Measurements from ENCODE around the gene COG1. TPM values are rescaled to one million over a fixed set of nuclear protein-coding genes. Genes with fewer than 3 reads are reported as not detected.
A peak's percentile ranks its signal among the peaks of the same experiment; 100 is the strongest.

COG1 gene
- polyA plus RNA-seq, 2 of the 4 experiments (the other 2 are of a cell fraction) = 19.5 to 26.0 TPM

GRCh38 chr17:73160980-73161630 is 31.8 kb upstream of the COG1 start:
- no peak overlapping the region for H3K4me2 ChIP-seq
- no peak overlapping the region for H3K4me3 ChIP-seq
- WGBS (ENCODE audit: missing lambda C conversion rate) = 11% methylated on average over 3 of the region's 3 CpGs
- no peak overlapping the region for H3K27ac ChIP-seq
- DNase-seq (ENCODE audit: low read depth in 1 of 2, low spot score in 1 of 2) (no peak), FAIRE-seq (no peak), ATAC-seq (no peak)
- TF ChIP-seq TP53 (CRISPR knock-in tag; IDR thresholded peaks at IDR 0.05) = no peak
- TF ChIP-seq, protein P1, sequence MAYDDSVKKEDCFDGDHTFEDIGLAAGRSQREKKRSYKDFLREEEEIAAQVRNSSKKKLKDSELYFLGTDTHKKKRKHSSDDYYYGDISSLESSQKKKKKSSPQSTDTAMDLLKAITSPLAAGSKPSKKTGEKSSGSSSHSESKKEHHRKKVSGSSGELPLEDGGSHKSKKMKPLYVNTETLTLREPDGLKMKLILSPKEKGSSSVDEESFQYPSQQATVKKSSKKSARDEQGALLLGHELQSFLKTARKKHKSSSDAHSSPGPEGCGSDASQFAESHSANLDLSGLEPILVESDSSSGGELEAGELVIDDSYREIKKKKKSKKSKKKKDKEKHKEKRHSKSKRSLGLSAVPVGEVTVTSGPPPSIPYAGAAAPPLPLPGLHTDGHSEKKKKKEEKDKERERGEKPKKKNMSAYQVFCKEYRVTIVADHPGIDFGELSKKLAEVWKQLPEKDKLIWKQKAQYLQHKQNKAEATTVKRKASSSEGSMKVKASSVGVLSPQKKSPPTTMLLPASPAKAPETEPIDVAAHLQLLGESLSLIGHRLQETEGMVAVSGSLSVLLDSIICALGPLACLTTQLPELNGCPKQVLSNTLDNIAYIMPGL (CRISPR knock-in tag; IDR thresholded peaks at IDR 0.05; ENCODE audit: borderline replicate concordance) = no peak
- no peak for TF ChIP-seq GATA3 (IDR thresholded peaks at IDR 0.05; ENCODE audit: borderline replicate concordance)
- no peak for TF ChIP-seq RCOR1 (IDR thresholded peaks at IDR 0.05; ENCODE audit: low read depth, low read length)
- TF ChIP-seq CHD4 (IDR thresholded peaks at IDR 0.05; ENCODE audit: borderline replicate concordance) = no peak
- no peak for TF ChIP-seq POLR2A (IDR thresholded peaks at IDR 0.05; ENCODE audit: low read length)
- no peak for TF ChIP-seq CHD2 (IDR thresholded peaks at IDR 0.05; ENCODE audit: low read length, partially characterized antibody)
- peaks cover 19% of the 10 kb centered on the region for H3K4me1 ChIP-seq
- POLR2A ChIA-PET = no interaction called here
- no peaks in the 10 kb centered on the region for H3K9me3 ChIP-seq
- CTCF ChIA-PET = interaction anchor here (1.3 to 12.0 kb wide), 6 partner anchors 17 to 601 kb away, joined by 3 to 205 read pairs (median 6); no protein-coding TSS in a partner anchor

DNA sequence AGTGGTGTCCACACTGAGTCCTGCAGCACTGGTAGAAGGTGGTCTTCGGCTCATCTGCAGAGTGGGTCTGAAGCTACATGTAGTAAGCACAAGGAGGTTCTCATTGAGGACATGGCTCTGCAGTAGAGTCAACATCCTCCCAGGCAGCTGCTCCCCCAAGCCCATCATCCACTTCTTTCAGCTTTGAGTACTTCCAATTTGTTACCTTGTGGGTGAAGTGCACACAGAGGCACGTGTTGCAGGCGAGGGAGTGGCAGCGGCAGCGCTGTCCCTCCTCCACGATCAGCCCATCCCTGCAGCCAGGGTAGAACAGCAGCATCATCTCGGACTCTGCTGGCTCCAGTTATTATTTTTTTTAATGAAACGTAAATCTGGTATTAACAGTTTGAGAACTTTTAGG is 29.8 kb upstream of the COG1 start:
- no peak for DNase-seq (ENCODE audit: low read depth in 1 of 2, low spot score in 1 of 2)
- H3K27ac ChIP-seq = no peak overlapping the region
- POLR2A ChIA-PET = no interaction called here
- H3K9me3 ChIP-seq = no peaks in the 10 kb centered on the region
- H3K4me2 ChIP-seq = no peak overlapping the region
- no peak for FAIRE-seq
- WGBS (ENCODE audit: missing lambda C conversion rate) = 30% methylated on average over 8 of the region's 8 CpGs
- TF ChIP-seq FOSL2 (IDR thresholded peaks at IDR 0.05) (no peak), FOSL2 (CRISPR knock-in tag; IDR thresholded peaks at IDR 0.05) (no peak), CBX2 (IDR thresholded peaks at IDR 0.05; ENCODE audit: borderline replicate concordance, low read depth) (no peak), RARB (CRISPR knock-in tag; IDR thresholded peaks at IDR 0.05) (no peak)
- TF ChIP-seq, protein P2, sequence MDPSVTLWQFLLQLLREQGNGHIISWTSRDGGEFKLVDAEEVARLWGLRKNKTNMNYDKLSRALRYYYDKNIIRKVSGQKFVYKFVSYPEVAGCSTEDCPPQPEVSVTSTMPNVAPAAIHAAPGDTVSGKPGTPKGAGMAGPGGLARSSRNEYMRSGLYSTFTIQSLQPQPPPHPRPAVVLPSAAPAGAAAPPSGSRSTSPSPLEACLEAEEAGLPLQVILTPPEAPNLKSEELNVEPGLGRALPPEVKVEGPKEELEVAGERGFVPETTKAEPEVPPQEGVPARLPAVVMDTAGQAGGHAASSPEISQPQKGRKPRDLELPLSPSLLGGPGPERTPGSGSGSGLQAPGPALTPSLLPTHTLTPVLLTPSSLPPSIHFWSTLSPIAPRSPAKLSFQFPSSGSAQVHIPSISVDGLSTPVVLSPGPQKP (IDR thresholded peaks at IDR 0.05; ENCODE audit: low read depth, low read length) = no peak
- H3K4me3 ChIP-seq = no peak overlapping the region
- CTCF ChIA-PET = interaction anchor here (1.9 to 12.0 kb wide), 5 partner anchors 17 to 603 kb away, joined by 4 to 205 read pairs (median 7); partner anchors contain the start of gene SLC39A11
- no peak for ATAC-seq
- H3K4me1 ChIP-seq = peaks cover 27% of the 10 kb centered on the region

DNA sequence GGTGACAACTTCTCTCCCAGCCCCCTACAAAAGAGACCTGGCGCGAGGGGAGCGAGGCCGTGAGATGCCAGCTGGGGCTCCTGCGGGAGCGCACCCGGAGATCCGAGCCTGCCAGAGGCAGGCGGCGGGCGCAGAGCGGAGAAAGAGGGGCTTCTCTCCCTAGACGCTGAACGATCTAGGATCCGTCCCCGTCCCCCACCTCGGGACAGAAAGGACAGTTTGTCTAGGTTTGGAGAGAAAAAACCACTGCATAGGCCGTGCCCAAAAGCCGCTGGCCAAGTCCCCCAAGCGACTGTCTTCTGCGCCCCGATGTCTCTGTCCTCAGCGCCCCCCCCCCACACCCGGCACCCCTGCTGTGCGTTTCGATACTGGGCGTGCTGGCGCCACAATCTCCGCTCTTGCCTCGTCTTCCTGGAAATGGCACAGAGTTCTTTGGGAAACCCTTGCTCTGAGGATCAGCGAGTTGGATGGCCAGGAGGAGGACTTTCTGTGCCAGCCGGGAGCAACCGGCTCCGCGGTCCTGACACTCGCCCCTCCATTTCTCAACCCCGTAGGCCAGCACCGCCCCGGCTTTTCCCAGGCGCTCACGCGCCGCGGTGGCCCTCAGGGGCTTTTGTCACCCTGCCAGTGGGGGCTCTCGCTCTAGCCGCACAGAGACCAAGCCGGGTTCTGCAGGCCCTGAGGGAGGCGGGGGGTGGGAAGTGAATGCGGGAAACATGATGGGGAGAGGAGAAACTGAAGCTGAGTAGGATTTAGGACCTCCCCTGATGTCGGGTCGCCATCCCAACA is 27.0 kb upstream of the COG1 start:
- POLR2A ChIA-PET = no interaction called here
- H3K4me3 ChIP-seq = peak overlapping the region; percentile 56
- ATAC-seq (peak; percentile 2 to 44; a peak in 3 of 6 replicates), FAIRE-seq (no peak), DNase-seq (ENCODE audit: low read depth in 1 of 2, low spot score in 1 of 2) (no peak)
- CTCF ChIA-PET = interaction anchor here (0.9 to 12.0 kb wide), 8 partner anchors 9 to 609 kb away, joined by 3 to 205 read pairs (median 12); no protein-coding TSS in a partner anchor
- H3K4me2 ChIP-seq = peak overlapping the region; percentile 99
- peaks cover 27% of the 10 kb centered on the region for H3K4me1 ChIP-seq
- H3K9me3 ChIP-seq = no peaks in the 10 kb centered on the region
- 3% methylated on average over 42 of the region's 51 CpGs for WGBS (ENCODE audit: missing lambda C conversion rate)
- H3K27ac ChIP-seq = 0 out of 6 replicates have a peak overlapping the region, but pooled peaks of 1 of the 2 experiments have one; percentile 5
- TF ChIP-seq POLR2A (IDR thresholded peaks at IDR 0.05; ENCODE audit: low read length) (no peak), GATA3 (IDR thresholded peaks at IDR 0.05; ENCODE audit: borderline replicate concordance) (no peak), RCOR1 (IDR thresholded peaks at IDR 0.05; ENCODE audit: low read depth, low read length) (no peak), RNF2 (IDR thresholded peaks at IDR 0.05; ENCODE audit: borderline replicate concordance, low read depth) (0 out of 2 replicates have a peak, but pooled peaks have one; percentile 44)

All from A549 (cell line).